K562 (cell line): ENCODE measurements around the gene ARMC6. TPM values are rescaled to one million over a fixed set of nuclear protein-coding genes. Genes with fewer than 3 reads are reported as not detected.

Experiments used
- ATAC-seq: fragments of 200-7000 bp; cut with Tn5 transposase; 3 replicates; pipeline ENCODE4 v1.9.1; 2020; ENCODE audit warnings: moderate library complexity
- BruUV-seq: library from RNA; stranded (reverse); fragments of 400-500 nt; replicated peaks from 2 replicates; lab custom pipeline; 2021; lab: Mats Ljungman, UMichigan
- CTCF ChIA-PET: fragments of 300-600 bp; formaldehyde crosslinking; extraction: SDS; loops from one replicate; lab custom pipeline; 2021; ENCODE audit warnings: low intra/inter-chr PET ratio; lab: Yijun Ruan, JAX
- POLR2A ChIA-PET: fragments of 300-600, 350-650 bp; sonication (Branson Sonifier 250); formaldehyde crosslinking; extraction: SDS; loops from one replicate; lab custom pipeline; 2021; ENCODE audit warnings: antibody characterized with exemption, inconsistent platforms; lab: Yijun Ruan, JAX
- DNase-seq, 4 experiments: peaks; one replicate each; pipeline versions ENCODE4 v3.0.0 to v3.0.0-alpha.2; 2011 to 2018; ENCODE audit warnings: low spot score in 3 of 4, mixed read lengths in 3 of 4; ENCODE audit errors: extremely low read depth in 1 of 4
- FAIRE-seq: peaks from 2 replicates; lab custom pipeline; 2011; peaks lifted over from hg19 to GRCh38; lab: Jason Lieb, UNC
- H2AFZ ChIP-seq: 2 replicates; pipeline ENCODE4 v1.6.0; 2011; ENCODE audit warnings: low read depth, low read length, control low read depth, inconsistent platforms
- H3K27ac ChIP-seq: fragments of 200-600 bp; 3 replicates; pipeline ENCODE4 v1.8.0; 2011; ENCODE audit warnings: low read depth, mild to moderate bottlenecking, control low read depth, inconsistent platforms, low read length, moderate library complexity, mixed read lengths; ENCODE audit errors: extremely low read depth
- H3K27me3 ChIP-seq, 2 experiments: fragments of 300-600 bp in 1 of 2; 2 replicates in 1 of 2; 3 replicates in 1 of 2; pipeline versions ENCODE4 v1.6.0 to v1.8.0; 2011; ENCODE audit warnings: inconsistent platforms in 2 of 2, low read length in 2 of 2, mild to moderate bottlenecking in 1 of 2, mixed read lengths in 1 of 2, moderate library complexity in 1 of 2; ENCODE audit not compliant: control insufficient read depth in 2 of 2, insufficient read depth in 2 of 2
- H3K36me3 ChIP-seq: fragments of 300-600 bp; 3 replicates; pipeline ENCODE4 v1.8.0; 2011; ENCODE audit warnings: mild to moderate bottlenecking, low read length, inconsistent platforms; ENCODE audit not compliant: control insufficient read depth, insufficient read depth
- H3K4me1 ChIP-seq, 2 experiments: fragments of 200-600 bp in 1 of 2; replicated peaks in 1 of 2; 2 replicates in 1 of 2; 3 replicates in 1 of 2; pipeline versions ENCODE4 v1.5.1 to v1.8.0; 2011; ENCODE audit warnings: inconsistent platforms in 2 of 2, low read length in 2 of 2, mild to moderate bottlenecking in 1 of 2, mixed read lengths in 1 of 2, moderate library complexity in 1 of 2; ENCODE audit not compliant: control insufficient read depth in 2 of 2, insufficient read depth in 2 of 2
- H3K4me2 ChIP-seq: 2 replicates; pipeline ENCODE4 v1.6.1; 2011; ENCODE audit warnings: low read length, control low read depth, inconsistent platforms, mixed read lengths; ENCODE audit not compliant: insufficient read depth
- H3K4me3 ChIP-seq: fragments of 200-600 bp; sonication (generic), shearing (Covaris generic); 2 replicates; pipeline ENCODE4 v1.5.1; 2016; ENCODE audit warnings: control low read depth, inconsistent platforms
- H3K79me2 ChIP-seq: fragments of 200-600 bp; 3 replicates; pipeline ENCODE4 v1.8.0; 2011; ENCODE audit warnings: low read length, inconsistent platforms; ENCODE audit not compliant: control insufficient read depth, insufficient read depth
- H3K9ac ChIP-seq, 2 experiments: 2 replicates each; pipeline versions ENCODE4 v1.6.0 to v1.6.1; 2011; ENCODE audit warnings: low read depth in 2 of 2, low read length in 2 of 2, control low read depth in 1 of 2, inconsistent platforms in 1 of 2, mild to moderate bottlenecking in 1 of 2, mixed read lengths in 1 of 2; ENCODE audit not compliant: insufficient read depth in 1 of 2
- H3K9me1 ChIP-seq: one replicate; pipeline ENCODE4 v1.6.0; 2011; ENCODE audit warnings: inconsistent platforms, mild to moderate bottlenecking, low read length, moderate library complexity; ENCODE audit not compliant: control insufficient read depth, insufficient read depth
- H3K9me3 ChIP-seq: replicated peaks from 2 replicates; pipeline ENCODE4 v1.5.1; 2011; ENCODE audit warnings: low read depth, low read length, inconsistent platforms; ENCODE audit not compliant: control insufficient read depth, insufficient read depth
- H4K20me1 ChIP-seq: replicated peaks from 2 replicates; pipeline ENCODE4 v1.6.1; 2011; ENCODE audit warnings: low read length, inconsistent platforms, mixed read lengths; ENCODE audit not compliant: control insufficient read depth, insufficient read depth
- CTCFL ChIP-seq: IDR thresholded peaks from 2 replicates; pipeline ENCODE4 v1.6.1; 2011; ENCODE audit warnings: borderline replicate concordance, low read depth, mild to moderate bottlenecking, moderate library complexity, low read length; ENCODE audit not compliant: insufficient read depth, poor library complexity, severe bottlenecking
- MEIS2 ChIP-seq: fragments of 450-650 bp; IDR thresholded peaks from 2 replicates; pipeline ENCODE4 v1.6.1; 2014; ENCODE audit warnings: mild to moderate bottlenecking; ENCODE audit not compliant: partially characterized antibody
- POLR2H ChIP-seq: IDR thresholded peaks from 2 replicates; pipeline ENCODE4 v1.6.1; 2016; ENCODE audit warnings: missing genetic modification characterization, low read depth, mild to moderate bottlenecking, control low read depth, missing compliant biosample characterization, moderate library complexity
- SP1 ChIP-seq: sonication (generic); formaldehyde crosslinking; IDR thresholded peaks from 2 replicates; pipeline ENCODE4 v1.8.1; 2022; ENCODE audit warnings: mild to moderate bottlenecking, missing genetic modification reagents
- TOE1 ChIP-seq, 2 experiments: fragments of 450-650 bp in 1 of 2; sonication (generic) in 1 of 2; formaldehyde crosslinking in 1 of 2; IDR thresholded peaks; 2 replicates each; pipeline versions ENCODE4 v1.7.1 to v1.8.0; 2016 to 2022; ENCODE audit warnings: borderline replicate concordance in 2 of 2, mild to moderate bottlenecking in 2 of 2, antibody characterized with exemption in 1 of 2, inconsistent platforms in 1 of 2, low read depth in 1 of 2, missing genetic modification reagents in 1 of 2, moderate library complexity in 1 of 2
- ZNF398 ChIP-seq: fragments of 250-450 bp; sonication (Bioruptor Pico); IDR thresholded peaks from 2 replicates; pipeline ENCODE4 v1.8.0; 2021; ENCODE audit warnings: moderate library complexity, mild to moderate bottlenecking, inconsistent platforms
- ZNF609 ChIP-seq: sonication (generic); formaldehyde crosslinking; IDR thresholded peaks from 2 replicates; pipeline ENCODE4 v1.8.1; 2023; ENCODE audit warnings: missing genetic modification reagents, mild to moderate bottlenecking, borderline replicate concordance
- WGBS: fragments of 100-300 bp; shearing (Covaris generic); methylation state at CpG from one replicate; pipeline ENCODE4 v1.1.6; 2016; ENCODE audit warnings: low coverage, mixed read lengths; ENCODE audit not compliant: insufficient coverage; ENCODE audit errors: missing lambda C conversion rate; 5-methylcytosine and 5-hydroxymethylcytosine counted together
- in situ Hi-C: fragments of 300-500 bp; cut with MboI; formaldehyde crosslinking; loops from 4 replicates; pipeline ENCODE4 v1.15.0; 2018; ENCODE audit warnings: inconsistent platforms, mixed read lengths
- intact Hi-C: fragments of 100-400 bp; cut with micrococcal nuclease; formaldehyde crosslinking; loops from 2 replicates; pipeline ENCODE4 v1.14.2; 2022
- polyA plus RNA-seq, 8 experiments: library from polyadenylated mRNA; depleted of rRNA in 4 of 8; stranded (reverse) in 5 of 8; unstranded in 3 of 8; fragments of >200 nt; fragmentation: Nextera tagmentation in 2 of 8; fragmentation: Illumina TruSeq in 1 of 8; extraction: Ambion mirVana in 2 of 8; extraction: Trizol in 1 of 8; gene quantifications; 2 replicates each; pipeline versions ENCODE4 v1.2.1 to v1.2.3, GENCODE V29; 2011 to 2014; ENCODE audit warnings: inconsistent platforms in 1 of 8, missing spikeins in 1 of 8
- total RNA-seq, 7 experiments: library from RNA; depleted of rRNA in 6 of 7; stranded (reverse); fragments of >200 nt in 6 of 7; fragmentation: Illumina TruSeq in 2 of 7; extraction: Trizol in 2 of 7; gene quantifications; 2 replicates each; pipeline versions ENCODE4 v1.2.1 to v1.2.3, GENCODE V29; 2011 to 2021; ENCODE audit warnings: low replicate concordance in 1 of 7

ARMC6 gene
- total and polyA plus RNA-seq, 9 of the 15 experiments (the other 6 are each of a cell fraction or from before 2014, with no cell fraction given), result 2.1 to 93.4 (median 63.6) TPM

GRCh38 chr19:19021115-19021514, 12.3 kb upstream of the ARMC6 start:
- WGBS, result 60% methylated on average over 3 of the region's 3 CpGs
- no peak overlapping the region for H3K9ac ChIP-seq
- no peak for FAIRE-seq
- no peaks in the 10 kb centered on the region for H3K9me3 ChIP-seq
- H3K4me2 ChIP-seq, result no peak overlapping the region
- ChIA-PET CTCF (no interaction called here), POLR2A (interaction anchor here (0.5 to 1.1 kb wide), 6 partner anchors 9 to 1334 kb away, joined by 3 to 5 read pairs (median 3); no protein-coding TSS in a partner anchor)
- no peak overlapping the region for H2AFZ ChIP-seq
- no TSS peak for BruUV-seq
- peaks cover 88% of the 10 kb centered on the region for H3K36me3 ChIP-seq
- H3K79me2 ChIP-seq, result peaks cover 78% of the 10 kb centered on the region
- no peaks in the 10 kb centered on the region for H3K9me1 ChIP-seq
- intact Hi-C loops, result no loop called here
- no peaks in the 10 kb centered on the region for H3K27me3 ChIP-seq
- no peaks in the 10 kb centered on the region for H3K4me1 ChIP-seq
- DNase-seq, result no peak
- peaks cover 30% of the 10 kb centered on the region for H4K20me1 ChIP-seq
- no peak overlapping the region for H3K27ac ChIP-seq
- no peak overlapping the region for H3K4me3 ChIP-seq
- no peak for TF ChIP-seq ZNF609 (CRISPR knock-in tag)
- TF ChIP-seq ZNF398, result no peak
- TF ChIP-seq MEIS2, result no peak
- no peak for TF ChIP-seq TOE1 (IDR thresholded peaks at IDR 0.05; ENCODE audit: borderline replicate concordance)
- no peak for TF ChIP-seq TOE1 (CRISPR knock-in tag; IDR thresholded peaks at IDR 0.05; ENCODE audit: borderline replicate concordance, low read depth)
- no peak for TF ChIP-seq POLR2H
- TF ChIP-seq SP1 (CRISPR knock-in tag), result no peak
- no peak for TF ChIP-seq CTCFL
- TF ChIP-seq, all 486 proteins: peak for 0
- in situ Hi-C loops, result no loop called here
- no peak for ATAC-seq
